GM18858 (cell line): ENCODE results near the gene LHFPL6.

Source experiments
- ATAC-seq: cut with Tn5 transposase; IDR thresholded peaks from one replicate; pipeline ENCODE4 v1.9.1; 2021; ENCODE audit not compliant: unreplicated experiment

LHFPL6 gene

DNA sequence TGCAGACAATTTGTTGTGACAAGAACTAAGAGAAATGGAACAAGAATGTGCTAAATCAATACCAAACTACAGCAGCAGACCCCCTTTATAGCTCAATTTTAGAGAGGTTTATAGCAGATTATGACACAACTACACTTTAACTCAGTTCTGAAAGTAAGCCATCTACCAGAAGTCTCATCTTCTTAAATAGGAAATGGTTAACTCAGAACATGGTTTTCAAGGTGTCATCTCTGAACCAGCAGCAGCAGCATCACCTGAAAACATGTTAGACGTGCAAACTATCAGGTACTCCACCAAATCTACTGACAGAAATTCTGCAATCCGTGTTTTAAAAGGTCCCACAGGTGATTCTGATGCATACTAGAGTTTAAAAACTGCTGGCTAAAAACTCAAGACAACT, 6.8 kb downstream of the LHFPL6 start:
- no peak for ATAC-seq

DNA sequence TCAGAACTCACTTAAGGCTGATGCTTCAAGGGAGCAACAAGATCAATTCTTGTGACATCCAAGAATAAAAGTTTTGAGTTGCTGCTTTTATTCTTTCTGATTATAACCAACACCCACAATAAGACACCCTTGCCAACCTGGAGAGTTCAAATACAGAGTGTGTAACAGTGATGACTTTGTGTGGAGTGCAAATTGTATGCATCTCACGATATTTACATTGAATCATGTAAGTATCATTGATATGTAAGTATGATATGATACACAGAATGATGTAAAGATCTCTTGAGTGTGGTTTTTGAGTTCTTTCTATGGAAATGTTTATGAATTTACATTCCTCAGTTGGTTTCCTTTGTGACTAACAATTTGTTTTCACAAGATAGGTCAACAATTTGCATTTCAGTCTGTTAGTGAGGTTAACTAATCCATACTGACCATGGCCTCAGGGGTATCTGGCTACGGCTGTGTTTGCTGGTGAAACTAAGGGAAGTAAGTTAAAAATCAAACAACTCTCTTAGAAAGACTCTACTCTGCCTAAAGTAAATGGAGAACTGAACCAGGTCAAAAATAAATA, 12.4 kb downstream of the LHFPL6 start:
- ATAC-seq, result no peak

DNA sequence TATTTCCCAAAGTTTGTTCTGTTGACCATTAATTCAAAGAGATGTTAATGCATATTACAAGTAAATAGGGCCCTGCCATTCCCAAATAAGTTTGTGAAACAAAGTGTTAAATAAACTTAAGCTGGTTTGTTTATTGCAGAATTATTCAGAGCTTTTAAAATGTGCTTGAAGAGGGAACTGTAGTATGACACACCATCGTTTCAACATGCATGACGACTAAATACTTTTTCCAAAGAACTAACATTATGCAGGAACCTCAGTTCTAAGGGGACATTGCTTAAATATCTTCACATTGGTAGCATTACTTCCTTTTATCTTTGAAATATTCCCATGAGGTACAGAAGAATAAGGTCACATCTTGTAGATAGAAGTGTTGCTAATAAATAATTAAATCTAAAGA, 14.6 kb downstream of the LHFPL6 start:
- no peak for ATAC-seq

DNA sequence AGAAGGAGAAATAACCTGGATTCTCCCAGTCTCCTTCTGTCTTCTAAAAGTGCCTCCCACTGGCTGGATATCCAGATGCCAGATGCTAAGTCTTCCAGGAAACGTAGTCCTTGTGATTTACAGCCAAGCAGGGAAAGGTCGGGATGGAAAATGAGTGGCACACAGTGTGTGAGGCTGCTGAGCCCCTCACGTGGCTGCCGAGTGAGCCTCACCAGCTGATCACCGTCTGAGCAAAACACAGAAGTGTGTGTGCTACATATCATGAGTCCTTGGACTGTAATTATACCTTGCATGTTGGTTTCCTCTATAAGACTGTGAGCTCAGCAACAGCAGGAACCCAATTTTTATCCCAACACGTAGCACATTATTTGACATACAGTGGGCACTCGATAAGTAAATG, 15.1 kb downstream of the LHFPL6 start:
- ATAC-seq, result no peak

DNA sequence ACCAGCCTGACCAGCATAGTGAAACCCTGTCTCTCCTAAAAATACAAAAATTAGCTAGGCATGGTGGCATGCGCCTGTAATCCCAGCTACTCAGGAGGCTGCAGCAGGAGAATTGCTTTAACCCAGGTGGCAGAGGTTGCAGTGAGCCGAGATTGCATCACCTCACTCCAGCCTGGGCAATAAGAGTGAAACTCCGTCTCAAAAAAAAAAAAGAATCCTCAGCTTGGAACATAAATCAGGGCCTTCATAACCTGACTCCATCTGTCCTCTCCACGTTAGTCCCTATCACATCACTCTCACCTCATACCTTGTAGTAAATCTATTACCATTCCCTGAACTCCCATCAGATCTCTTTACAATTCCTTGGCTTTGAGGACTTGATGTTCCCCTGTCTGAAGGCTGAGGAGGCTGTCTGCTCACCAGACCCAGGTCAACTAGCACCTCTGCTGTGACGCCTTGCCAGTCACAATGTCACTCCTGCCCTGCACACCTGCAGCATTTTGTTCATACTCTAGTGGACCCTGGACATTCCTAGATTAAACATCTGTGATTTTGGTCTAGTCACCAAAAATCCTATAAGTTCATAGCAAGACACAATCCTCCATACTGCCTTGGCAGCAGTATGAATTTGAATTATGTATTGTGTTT, 15.9 kb downstream of the LHFPL6 start:
- no peak for ATAC-seq

DNA sequence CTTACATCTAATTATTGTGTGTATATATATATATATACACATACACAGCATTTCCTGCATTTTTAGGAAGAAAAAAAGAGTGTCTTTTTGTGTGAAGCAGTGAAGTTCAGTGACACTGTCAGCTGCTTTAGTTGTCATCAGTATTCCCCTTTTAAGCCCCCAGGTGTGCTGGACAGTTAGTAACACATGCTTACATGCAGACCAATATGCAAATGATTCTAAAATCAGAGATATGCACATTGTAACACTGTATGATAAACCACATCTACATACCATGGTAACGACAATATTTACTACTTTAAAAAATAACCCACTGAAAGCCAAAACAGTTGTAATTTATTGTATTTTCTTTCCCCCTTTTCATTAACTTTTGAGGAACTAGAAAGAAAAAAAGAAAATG, 16.8 kb downstream of the LHFPL6 start:
- no peak for ATAC-seq

DNA sequence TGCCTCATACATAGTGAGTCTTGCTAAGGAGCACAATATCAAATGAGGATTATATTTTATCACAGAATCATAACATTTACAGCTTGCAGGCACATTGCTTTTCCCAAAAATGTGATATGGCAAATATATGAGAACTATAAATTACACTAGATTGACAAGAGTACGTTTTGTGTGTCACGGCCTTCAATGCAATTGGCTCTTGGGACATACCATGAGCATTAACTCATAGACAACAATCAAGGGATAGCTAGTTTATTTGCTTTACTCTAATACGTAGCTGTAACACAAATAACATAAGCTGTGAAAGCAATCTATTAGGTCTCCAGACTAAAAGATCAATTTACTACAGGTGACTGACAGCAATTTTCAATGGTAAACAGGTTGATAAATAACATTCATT, 17.8 kb downstream of the LHFPL6 start:
- ATAC-seq, result no peak

DNA sequence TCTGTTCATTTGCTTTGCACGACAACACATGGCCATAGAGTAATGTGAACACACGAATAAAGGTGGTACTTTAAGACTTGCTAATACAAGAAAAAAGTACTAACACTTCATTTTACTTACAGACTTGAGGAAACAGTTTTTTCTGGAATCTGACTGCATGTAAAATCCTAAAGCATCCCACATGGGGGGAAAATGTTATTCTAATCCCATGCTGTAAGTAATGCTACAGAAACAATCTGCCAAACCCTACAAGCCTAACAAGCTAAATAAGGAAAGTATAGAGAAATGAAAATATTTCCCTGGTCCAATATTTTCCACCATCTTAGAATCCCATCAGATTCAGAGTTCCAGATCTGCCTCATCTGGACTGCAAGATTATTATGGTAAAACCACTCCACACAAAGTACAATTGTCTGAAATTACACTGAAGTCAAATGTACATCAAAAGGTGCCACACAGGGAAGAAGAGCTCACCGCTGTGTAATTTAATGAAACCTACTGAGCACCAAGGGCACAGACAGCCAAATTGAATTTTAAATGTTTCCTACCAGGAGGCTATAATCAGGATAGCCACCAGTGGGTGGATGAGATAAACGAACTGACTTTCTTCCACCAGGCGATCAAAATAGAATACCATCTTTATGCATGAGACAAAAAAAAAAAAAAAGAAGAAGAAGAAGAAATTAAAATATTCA, 22.0 kb downstream of the LHFPL6 start:
- ATAC-seq, result no peak

DNA sequence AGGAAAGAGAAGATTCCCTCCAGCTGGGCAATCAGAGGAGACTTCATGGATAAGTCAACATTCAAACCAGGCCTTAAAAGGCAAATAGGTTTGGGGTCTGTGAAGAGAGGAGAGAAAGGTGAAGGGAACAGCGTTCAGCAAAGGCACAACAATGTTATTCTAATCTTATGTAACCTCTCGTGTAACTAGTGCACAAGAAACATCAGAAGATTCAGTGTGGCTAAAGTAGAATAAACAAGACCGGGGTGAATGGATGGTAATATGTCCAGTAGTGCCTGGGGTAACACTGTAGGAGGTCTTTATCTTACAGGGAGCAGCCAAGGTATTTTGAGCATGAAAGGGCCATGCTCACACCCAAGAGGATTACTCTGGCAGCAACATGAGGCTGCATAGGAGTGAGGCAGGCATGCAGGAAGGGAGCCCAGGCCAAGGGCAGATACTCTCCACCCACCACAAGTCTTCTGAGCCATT, 24.1 kb downstream of the LHFPL6 start:
- no peak for ATAC-seq

DNA sequence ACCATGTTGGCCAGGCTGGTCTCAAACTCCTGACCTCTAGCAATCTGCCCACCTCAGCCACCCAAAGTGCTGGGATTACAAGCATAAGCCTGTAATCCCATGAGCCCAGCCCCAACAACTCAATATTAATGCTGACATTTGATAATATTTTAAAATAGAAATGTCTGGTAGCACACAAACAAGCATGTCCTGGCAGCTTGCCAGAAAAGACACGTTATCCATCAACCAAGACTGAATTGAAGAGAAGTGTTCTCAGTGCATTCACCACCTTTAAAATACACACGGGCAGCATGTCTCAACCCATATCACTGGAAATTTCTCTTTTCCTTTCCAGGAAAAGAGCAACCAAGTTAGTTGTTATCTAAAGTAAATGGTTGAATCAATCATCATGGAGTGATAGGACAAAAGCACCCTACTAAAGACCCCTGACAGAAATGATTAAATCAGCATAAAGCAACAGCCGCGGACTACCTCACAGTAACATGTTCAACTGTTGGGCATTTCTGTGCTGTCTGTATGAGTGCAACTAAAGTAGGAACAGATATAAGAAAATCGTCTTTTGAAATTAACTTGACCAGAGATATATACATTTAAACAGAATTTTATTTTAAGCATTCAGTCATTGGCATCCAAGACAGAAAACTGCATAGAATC, 25.0 kb downstream of the LHFPL6 start:
- ATAC-seq, result no peak

DNA sequence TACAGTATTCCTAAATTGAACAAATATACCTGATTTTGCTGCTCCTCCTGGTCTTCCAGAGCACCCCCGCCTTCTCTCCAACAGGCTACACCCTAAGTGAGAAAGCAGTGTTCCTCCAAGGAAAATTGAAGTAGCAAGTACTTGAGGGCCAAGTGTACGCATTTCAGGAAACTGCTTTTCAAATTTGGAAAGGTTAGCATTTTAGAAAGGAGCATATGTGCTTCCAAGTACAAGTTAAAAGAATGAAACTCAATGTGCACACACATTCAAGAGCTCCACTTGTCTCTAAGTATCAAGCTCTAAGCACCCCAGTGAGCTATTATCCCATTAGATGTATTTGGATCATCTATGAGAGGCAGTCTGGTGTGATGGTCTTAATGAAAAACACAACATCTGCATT, 25.8 kb downstream of the LHFPL6 start:
- no peak for ATAC-seq

DNA sequence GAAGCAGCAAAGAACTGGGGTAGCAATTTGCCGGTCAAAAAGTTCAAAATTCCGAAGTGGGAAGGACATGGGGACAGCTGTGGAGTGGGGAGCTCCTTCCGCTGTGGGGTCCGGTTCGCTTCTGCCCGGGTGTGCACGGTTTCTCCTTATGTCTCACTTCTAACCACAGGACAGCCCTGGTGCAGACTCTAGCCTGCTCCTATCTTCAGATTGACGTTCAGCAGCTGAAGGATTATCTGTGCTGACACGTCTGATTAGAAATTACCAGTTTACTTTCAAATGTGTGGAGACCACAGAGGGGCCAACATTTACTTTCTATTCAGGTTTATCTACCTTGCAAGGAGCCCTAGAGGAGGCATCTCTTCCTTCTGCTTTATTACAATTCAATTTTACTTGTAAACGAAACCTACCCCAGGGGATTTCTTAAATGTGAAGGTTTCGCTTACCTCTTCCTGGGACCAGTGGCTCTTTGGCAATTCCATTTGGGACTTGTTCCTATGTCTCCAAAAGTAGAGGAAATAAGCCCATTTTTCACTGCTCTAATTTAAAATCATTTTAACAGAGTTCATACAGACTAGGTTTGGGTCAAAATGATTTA, 27.3 kb downstream of the LHFPL6 start:
- no peak for ATAC-seq

DNA sequence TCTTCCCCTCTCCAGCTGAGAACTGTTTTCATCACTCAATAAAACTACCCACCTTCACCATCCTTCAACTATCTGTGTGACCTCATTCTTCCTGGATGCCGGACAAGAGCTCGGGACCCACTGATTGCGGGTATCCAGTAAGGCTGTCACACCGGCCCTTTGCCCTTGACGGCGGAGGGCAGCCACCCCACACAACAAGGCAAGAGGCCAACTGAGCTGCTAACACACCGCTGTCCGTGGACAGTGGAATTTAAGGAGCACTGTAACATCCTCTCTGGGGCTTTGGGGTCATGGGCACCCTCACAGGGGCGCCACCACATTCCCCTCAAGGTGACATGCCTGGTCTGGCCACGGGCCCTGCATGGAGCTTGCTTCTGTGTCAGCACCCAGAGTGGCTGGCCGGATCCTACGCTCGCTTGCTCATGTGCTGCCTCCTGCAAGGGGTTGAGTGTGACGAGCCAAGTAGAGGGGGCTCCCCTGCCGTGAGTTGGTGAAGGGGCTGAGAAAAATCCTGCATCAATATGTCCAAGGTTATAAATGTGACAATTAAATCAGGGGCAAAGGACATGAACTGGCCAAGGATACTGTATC, 31.4 kb downstream of the LHFPL6 start:
- ATAC-seq, result no peak

DNA sequence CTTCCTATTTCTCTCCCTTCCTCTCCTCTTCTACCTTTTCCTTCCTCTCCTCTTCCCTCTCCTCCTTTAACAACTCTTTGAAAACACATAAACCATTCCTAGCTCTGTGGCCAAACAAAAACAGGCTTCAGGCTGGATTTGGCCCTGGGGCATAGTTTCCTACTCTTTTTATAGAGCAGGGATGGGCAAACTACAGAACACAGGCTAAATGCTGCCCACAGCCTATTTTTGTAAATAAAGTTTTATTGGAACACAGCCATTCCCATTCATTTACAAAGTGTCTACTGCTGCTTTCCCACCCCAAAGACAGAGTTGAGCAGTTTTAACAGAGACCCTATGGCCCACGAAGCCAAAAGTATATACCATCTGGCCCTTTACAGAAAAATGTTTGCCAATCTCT, 35.4 kb downstream of the LHFPL6 start:
- no peak for ATAC-seq

DNA sequence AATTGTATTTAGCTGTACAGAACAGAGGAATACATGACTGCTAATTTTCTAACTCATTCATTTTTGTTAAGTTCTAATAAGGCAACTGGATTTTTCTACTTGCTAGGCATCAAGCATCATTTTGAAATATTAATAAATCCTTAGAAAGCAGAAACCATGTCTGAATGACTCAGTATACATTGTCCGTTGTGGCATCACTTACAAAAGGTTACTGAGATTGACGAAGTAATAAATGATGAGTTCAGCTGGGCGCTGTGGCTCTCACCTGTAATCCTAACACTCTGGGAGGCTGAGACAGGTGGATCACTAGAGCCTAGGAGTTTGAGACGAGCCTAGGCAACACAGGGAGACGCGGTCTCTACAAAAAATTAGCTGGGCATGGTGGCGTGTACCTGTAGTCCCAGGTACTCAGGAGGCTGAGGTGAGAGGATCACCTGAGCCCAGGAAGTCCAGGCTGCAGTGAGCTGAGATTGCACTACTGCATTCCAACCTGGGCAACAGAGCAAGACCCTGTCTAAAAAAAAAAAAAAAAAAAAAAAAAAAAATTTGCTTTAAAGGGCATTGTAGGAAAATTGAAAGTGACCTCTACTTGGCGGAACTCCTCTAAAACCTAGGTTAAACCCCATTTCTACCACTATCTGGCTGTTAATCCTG, 36.6 kb downstream of the LHFPL6 start:
- no peak for ATAC-seq

DNA sequence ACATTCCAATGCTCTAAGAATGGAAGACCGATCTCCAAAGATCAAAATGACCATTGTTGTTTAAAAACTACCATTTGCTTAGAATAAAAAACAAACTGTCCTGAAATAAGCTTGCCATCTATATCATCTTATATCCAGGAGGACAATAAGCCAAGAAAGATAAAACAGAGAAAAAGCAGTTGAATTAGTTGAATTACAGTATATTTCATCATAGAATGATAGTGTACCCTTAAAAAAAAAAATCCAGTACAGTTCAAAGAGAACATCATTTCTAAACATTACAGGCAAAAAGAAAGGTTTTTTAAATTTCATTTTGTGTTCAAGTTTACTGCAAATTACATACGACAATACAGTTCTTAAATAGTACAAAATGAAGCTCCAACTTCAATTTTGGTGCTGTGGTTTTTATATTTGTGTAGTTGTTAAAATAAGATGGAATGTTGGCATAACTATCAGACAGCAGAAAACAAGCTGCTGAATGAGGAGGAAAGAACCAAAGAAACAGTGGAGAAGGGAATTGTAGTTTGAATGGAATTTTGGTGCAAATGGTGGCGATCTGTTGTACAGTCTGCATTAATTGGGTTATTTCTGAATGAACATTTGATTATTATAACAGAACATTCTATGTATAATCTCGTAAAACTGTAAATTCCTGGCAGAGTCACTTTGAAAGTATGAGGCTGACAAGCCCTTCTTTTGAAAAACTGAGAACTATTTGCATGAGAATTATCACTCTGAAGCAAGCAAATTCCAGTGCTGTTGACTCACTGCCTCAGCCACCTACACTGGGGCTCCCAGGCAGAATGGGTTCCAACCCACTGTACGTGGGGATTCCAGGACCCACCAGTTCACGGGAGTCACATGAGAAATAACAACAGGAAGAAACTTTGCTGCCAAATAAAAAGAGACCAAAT, 37.7 kb downstream of the LHFPL6 start:
- ATAC-seq, result no peak

DNA sequence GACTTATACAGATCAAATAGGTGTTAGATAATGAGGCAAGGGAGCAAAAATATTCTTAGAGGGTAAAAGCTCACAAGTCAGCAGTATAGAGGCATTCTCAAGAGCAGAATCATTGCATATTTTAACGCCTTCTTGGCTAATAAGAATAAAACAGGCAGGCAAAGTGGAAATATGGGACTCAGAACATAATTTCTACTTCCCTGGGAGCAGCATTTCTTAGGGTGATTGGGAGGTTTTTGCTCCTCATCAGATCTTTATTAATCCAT, 39.6 kb downstream of the LHFPL6 start:
- ATAC-seq, result no peak

DNA sequence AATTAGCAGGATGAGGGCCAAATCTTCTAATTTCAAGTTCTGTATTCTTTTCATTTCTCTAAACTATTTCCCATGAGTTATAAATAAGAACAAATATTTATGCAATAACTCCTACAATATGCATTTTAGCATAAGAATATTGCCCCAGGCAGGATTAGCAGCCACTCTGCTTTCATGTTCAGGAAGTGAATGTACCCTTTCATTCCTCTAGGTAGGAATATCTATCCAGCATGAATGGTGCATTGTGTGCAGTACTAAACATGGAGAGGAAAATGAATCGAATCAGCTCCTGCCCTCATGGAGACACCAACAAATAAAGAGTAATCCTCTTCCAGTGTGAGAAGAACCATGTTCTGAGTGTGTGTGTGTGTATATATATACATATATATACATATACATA, 41.0 kb downstream of the LHFPL6 start:
- ATAC-seq, result no peak

DNA sequence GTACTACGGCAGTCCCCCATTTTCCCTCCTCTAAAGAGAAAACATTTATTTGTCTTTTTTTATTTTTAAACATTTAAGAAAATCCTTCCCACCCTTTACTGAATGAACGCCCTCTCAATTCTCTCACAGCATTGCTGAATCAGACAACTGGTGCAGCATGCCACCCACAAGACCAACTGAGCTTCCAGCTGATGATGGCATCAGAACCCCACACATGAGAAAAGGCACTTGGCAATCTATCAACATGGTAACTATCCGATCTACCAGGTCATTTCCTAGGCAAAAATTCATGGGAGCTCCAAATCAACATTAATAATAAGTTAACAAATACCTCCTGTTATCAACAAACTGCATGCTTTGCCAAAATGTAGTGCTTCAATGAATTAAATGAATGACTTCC, 43.1 kb downstream of the LHFPL6 start:
- no peak for ATAC-seq
